ENCODE data around the gene EEIG1.

EEIG1 gene

GRCh38 chr9:127974001-127974768 is 6.6 kb downstream of the EEIG1 start:
- no peak for DNase-seq

GRCh38 chr9:127973169-127974000 is 7.4 kb downstream of the EEIG1 start:
- DNase-seq, result no peak

- no peak for DNase-seq
Observed at GRCh38 chr9:127972236-127972871, 8.4 kb downstream of the EEIG1 start.

- no peak for DNase-seq
Observed at GRCh38 chr9:127971357-127972235, 9.2 kb downstream of the EEIG1 start.

- peak; percentile 82 for DNase-seq
Observed at GRCh38 chr9:127970401-127971313, 10.1 kb downstream of the EEIG1 start.

- DNase-seq, result no peak
Observed at GRCh38 chr9:127968700-127969383, 11.9 kb downstream of the EEIG1 start.

GRCh38 chr9:127968042-127968441 is 12.7 kb downstream of the EEIG1 start:
- peak; percentile 69 for DNase-seq

- DNase-seq, result no peak
Observed at GRCh38 chr9:127967151-127967809, 13.5 kb downstream of the EEIG1 start.

GRCh38 chr9:127966416-127967150 is 14.2 kb downstream of the EEIG1 start:
- no peak for DNase-seq

- DNase-seq, result no peak
Observed at GRCh38 chr9:127965953-127966352, 14.8 kb downstream of the EEIG1 start.

GRCh38 chr9:127963359-127964064 is 17.3 kb downstream of the EEIG1 start:
- no peak for DNase-seq

- no peak for DNase-seq
Observed at GRCh38 chr9:127963041-127963358, 17.8 kb downstream of the EEIG1 start.

GRCh38 chr9:127962278-127962677 is 18.5 kb downstream of the EEIG1 start:
- DNase-seq, result no peak

GRCh38 chr9:127961613-127962155 is 19.1 kb downstream of the EEIG1 start:
- DNase-seq, result no peak

GRCh38 chr9:127961155-127961490 is 19.7 kb downstream of the EEIG1 start:
- no peak for DNase-seq

GRCh38 chr9:127960410-127961154 is 20.2 kb downstream of the EEIG1 start:
- DNase-seq, result no peak

GRCh38 chr9:127959841-127960409 is 20.9 kb downstream of the EEIG1 start:
- no peak for DNase-seq

- DNase-seq, result no peak
Observed at GRCh38 chr9:127959398-127959797, 21.4 kb downstream of the EEIG1 start.
